Parathyroid adenoma (tissue), 2 donors: ENCODE results near the gene PARD3B.

Experiments used
- H2AFZ ChIP-seq: fragments of 300-600 bp; sonication (generic); one replicate; pipeline ENCODE4 v1.7.0; 2017; ENCODE audit warnings: antibody characterized with exemption, mild to moderate bottlenecking
- H3K27ac ChIP-seq: fragments of 300-600 bp; sonication (generic); one replicate; pipeline ENCODE4 v1.7.0; 2017
- H3K27me3 ChIP-seq: fragments of 300-600 bp; sonication (generic); one replicate; pipeline ENCODE4 v1.7.0; 2017; ENCODE audit warnings: low read length; ENCODE audit not compliant: control insufficient read depth, insufficient read depth
- H3K36me3 ChIP-seq: fragments of 300-600 bp; sonication (generic); one replicate; pipeline ENCODE4 v1.7.0; 2017; ENCODE audit warnings: low read length; ENCODE audit not compliant: control insufficient read depth, insufficient read depth
- H3K4me1 ChIP-seq: fragments of 300-600 bp; sonication (generic); one replicate; pipeline ENCODE4 v1.7.0; 2017; ENCODE audit warnings: control low read depth
- H3K4me2 ChIP-seq: fragments of 300-600 bp; sonication (generic); one replicate; pipeline ENCODE4 v1.7.0; 2017; ENCODE audit warnings: low read length
- H3K4me3 ChIP-seq: fragments of 300-600 bp; sonication (generic); one replicate; pipeline ENCODE4 v1.7.0; 2017; ENCODE audit warnings: low read depth, low read length
- H3K79me2 ChIP-seq: fragments of 300-600 bp; sonication (generic); one replicate; pipeline ENCODE4 v1.7.0; 2017; ENCODE audit warnings: control low read depth
- H3K9ac ChIP-seq: fragments of 300-600 bp; sonication (generic); one replicate; pipeline ENCODE4 v1.7.0; 2017; ENCODE audit warnings: mild to moderate bottlenecking
- H3K9me3 ChIP-seq: fragments of 300-600 bp; sonication (generic); one replicate; pipeline ENCODE4 v1.7.0; 2017; ENCODE audit warnings: low read length; ENCODE audit not compliant: control insufficient read depth
- TF ChIP-seq, protein P1 (sequence below): fragments of 300-600 bp; sonication (generic); IDR thresholded peaks from one replicate; pipeline ENCODE4 v1.7.0; 2017; ENCODE audit warnings: antibody characterized with exemption, mild to moderate bottlenecking
- donor health status: primary hyperparathyroidism.

The PARD3B gene

DNA sequence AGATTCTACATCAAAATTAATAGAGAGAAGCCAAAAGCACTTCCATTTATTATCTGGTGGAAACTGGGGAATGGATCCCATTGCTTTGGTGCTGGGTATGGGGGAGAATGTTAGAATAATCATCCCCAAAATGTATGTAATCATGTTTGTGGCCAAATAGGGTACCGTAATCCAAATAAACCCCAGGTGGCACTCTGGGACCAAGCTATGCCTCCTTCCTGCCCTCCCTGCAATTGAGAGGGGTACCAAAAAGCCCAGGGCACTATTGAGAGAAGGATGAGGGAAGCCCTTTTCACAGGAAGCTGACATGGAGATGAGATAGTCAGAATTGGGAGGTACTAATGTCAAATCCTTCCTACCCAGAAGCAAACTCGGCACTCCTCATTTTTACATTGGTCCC, 1051.3 kb downstream of the PARD3B start:
- Histone ChIP-seq H3K27ac (no peak overlapping the region), H3K9ac (no peak overlapping the region), H3K4me3 (no peak overlapping the region), H3K27me3 (no peaks in the 10 kb centered on the region), H3K4me1 (no peaks in the 10 kb centered on the region), H2AFZ (no peak overlapping the region), H3K79me2 (no peaks in the 10 kb centered on the region), H3K36me3 (no peaks in the 10 kb centered on the region), H3K4me2 (no peak overlapping the region), H3K9me3 (no peaks in the 10 kb centered on the region)
- TF ChIP-seq, protein P1, sequence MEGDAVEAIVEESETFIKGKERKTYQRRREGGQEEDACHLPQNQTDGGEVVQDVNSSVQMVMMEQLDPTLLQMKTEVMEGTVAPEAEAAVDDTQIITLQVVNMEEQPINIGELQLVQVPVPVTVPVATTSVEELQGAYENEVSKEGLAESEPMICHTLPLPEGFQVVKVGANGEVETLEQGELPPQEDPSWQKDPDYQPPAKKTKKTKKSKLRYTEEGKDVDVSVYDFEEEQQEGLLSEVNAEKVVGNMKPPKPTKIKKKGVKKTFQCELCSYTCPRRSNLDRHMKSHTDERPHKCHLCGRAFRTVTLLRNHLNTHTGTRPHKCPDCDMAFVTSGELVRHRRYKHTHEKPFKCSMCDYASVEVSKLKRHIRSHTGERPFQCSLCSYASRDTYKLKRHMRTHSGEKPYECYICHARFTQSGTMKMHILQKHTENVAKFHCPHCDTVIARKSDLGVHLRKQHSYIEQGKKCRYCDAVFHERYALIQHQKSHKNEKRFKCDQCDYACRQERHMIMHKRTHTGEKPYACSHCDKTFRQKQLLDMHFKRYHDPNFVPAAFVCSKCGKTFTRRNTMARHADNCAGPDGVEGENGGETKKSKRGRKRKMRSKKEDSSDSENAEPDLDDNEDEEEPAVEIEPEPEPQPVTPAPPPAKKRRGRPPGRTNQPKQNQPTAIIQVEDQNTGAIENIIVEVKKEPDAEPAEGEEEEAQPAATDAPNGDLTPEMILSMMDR, result no peak

DNA sequence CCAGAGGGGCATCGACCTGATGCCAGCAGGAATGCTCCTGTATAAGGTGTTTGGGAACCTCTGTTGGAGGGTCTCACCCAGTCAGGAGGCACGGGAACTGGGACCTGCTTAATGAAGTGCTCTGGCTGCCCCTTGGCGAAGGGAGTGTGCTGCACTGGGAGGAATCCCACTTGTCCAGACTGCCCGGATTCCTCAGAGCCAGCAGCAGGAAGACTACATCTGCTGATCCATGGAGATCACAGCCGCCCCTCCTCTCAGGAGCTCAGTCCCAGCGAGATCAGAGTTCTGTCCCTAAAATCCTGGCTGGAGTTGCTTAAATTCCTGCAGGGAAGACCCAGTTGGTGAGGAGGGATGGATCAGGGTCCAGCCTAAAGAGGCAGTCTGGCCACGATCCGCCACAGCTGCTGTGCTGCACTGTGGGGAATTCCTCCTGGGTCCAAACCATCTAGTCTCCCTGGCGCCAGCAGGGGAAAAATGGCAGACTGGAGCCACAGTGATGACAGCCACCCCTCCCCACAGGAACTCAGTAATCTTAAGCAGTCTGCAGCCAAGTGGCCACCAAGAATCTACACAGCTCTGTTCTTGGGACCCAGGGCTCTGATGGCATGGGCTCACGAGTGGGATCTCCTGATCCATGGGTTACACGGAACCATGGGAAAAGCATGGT, 1060.5 kb downstream of the PARD3B start:
- H3K36me3 ChIP-seq, result no peaks in the 10 kb centered on the region
- H3K27ac ChIP-seq, result no peak overlapping the region
- H3K9ac ChIP-seq, result no peak overlapping the region
- no peaks in the 10 kb centered on the region for H3K4me1 ChIP-seq
- no peak overlapping the region for H3K4me3 ChIP-seq
- no peaks in the 10 kb centered on the region for H3K79me2 ChIP-seq
- H2AFZ ChIP-seq, result no peak overlapping the region
- TF ChIP-seq, protein P1, result no peak
- H3K9me3 ChIP-seq, result no peaks in the 10 kb centered on the region
- H3K4me2 ChIP-seq, result no peak overlapping the region
- no peaks in the 10 kb centered on the region for H3K27me3 ChIP-seq

DNA sequence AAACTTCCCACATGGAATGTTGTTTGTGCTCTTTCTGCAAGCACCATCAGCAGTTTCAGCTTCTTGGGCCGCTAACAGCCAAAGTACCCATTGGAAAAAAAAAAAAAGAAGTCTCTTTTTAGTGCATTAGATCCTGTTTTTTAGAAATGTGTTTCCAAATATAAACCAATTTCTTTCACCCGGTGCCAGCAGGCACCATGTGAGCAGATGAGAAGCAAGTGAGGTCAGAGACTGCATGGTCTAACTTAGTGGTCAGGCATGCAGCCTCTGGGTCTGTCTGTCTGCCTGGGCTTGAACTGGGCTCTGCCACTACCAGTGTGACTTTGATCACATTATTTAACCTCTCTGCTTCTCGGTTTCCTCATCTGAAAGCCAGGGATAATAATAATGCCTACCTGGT, 1061.9 kb downstream of the PARD3B start:
- no peak overlapping the region for H3K27ac ChIP-seq
- H3K4me3 ChIP-seq, result no peak overlapping the region
- no peaks in the 10 kb centered on the region for H3K9me3 ChIP-seq
- H3K79me2 ChIP-seq, result no peaks in the 10 kb centered on the region
- TF ChIP-seq, protein P1, result no peak
- no peak overlapping the region for H3K9ac ChIP-seq
- no peaks in the 10 kb centered on the region for H3K36me3 ChIP-seq
- no peaks in the 10 kb centered on the region for H3K27me3 ChIP-seq
- H3K4me2 ChIP-seq, result no peak overlapping the region
- H2AFZ ChIP-seq, result no peak overlapping the region
- no peaks in the 10 kb centered on the region for H3K4me1 ChIP-seq

DNA sequence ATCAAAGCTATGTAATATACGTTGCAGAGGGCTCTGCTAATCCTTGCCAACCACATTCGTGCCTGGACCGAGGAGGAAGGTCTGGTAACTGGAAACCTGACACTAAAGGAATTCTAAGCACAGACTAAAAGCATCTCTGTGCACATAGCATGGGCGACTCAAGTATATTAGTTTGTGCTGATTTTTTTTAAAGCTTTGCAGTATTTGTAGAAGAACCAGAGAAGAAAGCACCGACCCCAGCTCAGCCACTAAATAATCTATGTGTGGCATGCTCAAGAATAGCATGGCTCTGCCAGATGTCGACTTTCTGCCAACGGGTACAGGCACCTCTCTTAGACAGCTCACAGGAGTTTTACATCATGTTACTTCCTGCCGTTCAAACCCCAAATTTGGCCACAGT, 1063.8 kb downstream of the PARD3B start:
- TF ChIP-seq, protein P1, result no peak
- H3K9me3 ChIP-seq, result no peaks in the 10 kb centered on the region
- no peak overlapping the region for H3K4me3 ChIP-seq
- no peaks in the 10 kb centered on the region for H3K36me3 ChIP-seq
- H3K9ac ChIP-seq, result no peak overlapping the region
- H3K79me2 ChIP-seq, result no peaks in the 10 kb centered on the region
- no peak overlapping the region for H3K4me2 ChIP-seq
- H3K27ac ChIP-seq, result no peak overlapping the region
- H3K27me3 ChIP-seq, result no peaks in the 10 kb centered on the region
- no peak overlapping the region for H2AFZ ChIP-seq
- H3K4me1 ChIP-seq, result no peaks in the 10 kb centered on the region

DNA sequence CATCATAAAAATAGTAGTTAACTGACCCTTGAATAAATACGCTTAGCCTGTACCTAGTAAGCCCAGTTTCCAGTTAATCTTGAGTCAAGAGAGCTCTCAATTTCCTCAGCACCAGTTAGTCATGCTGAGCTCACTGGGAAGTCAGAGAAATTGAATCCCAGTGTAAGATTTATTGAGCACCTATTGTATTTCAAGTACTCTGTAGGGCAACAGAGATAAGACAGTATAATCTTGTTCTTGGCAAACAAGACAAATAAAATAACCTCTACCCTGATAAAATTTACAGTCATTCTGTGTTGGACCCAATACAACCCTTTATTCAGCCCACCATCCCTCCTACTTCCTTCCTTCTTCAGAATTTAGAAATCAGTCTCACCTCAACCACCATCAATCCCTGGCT, 1065.2 kb downstream of the PARD3B start:
- Histone ChIP-seq H3K9ac (no peak overlapping the region), H3K9me3 (no peaks in the 10 kb centered on the region), H3K4me3 (no peak overlapping the region), H3K36me3 (no peaks in the 10 kb centered on the region), H3K4me1 (no peaks in the 10 kb centered on the region), H3K27me3 (no peaks in the 10 kb centered on the region), H2AFZ (no peak overlapping the region), H3K27ac (no peak overlapping the region), H3K79me2 (no peaks in the 10 kb centered on the region), H3K4me2 (no peak overlapping the region)
- TF ChIP-seq, protein P1, result no peak
